ACC112 (cell line): ENCODE measurements around the gene CD84.
"Not testable (repeated sequence)": the region's sequence is repeated elsewhere in the genome, so short reads cannot be mapped to it uniquely, and the experiment has no call there.

Experiments used
- H2AFZ ChIP-seq: fragments of 200-600 bp; sonication (generic); one replicate; pipeline ENCODE4 v1.6.0; 2017; ENCODE audit warnings: antibody characterized with exemption, low read length; ENCODE audit not compliant: unreplicated experiment
- H3K27ac ChIP-seq: fragments of 200-600 bp; sonication (generic); 2 replicates; pipeline ENCODE4 v1.5.1; 2014; ENCODE audit warnings: low read depth, mild to moderate bottlenecking, antibody characterized with exemption, low read length, moderate library complexity
- H3K27me3 ChIP-seq: fragments of 200-600 bp; sonication (generic); 2 replicates; pipeline ENCODE4 v1.6.1; 2014; ENCODE audit warnings: mild to moderate bottlenecking, antibody characterized with exemption, low read length, moderate library complexity, mixed read lengths; ENCODE audit not compliant: insufficient read depth
- H3K36me3 ChIP-seq: fragments of 200-600 bp; sonication (generic); 2 replicates; pipeline ENCODE4 v1.6.1; 2016; ENCODE audit warnings: mild to moderate bottlenecking, antibody characterized with exemption, low read length, moderate library complexity, mixed read lengths; ENCODE audit not compliant: insufficient read depth
- H3K4me1 ChIP-seq: fragments of 200-600 bp; sonication (generic); one replicate; pipeline ENCODE4 v1.6.1; 2016; ENCODE audit warnings: low read length, mixed read lengths; ENCODE audit not compliant: insufficient read depth, unreplicated experiment, control insufficient read depth
- H3K4me3 ChIP-seq: fragments of 200-600 bp; sonication (generic); 2 replicates; pipeline ENCODE4 v1.5.1; 2014; ENCODE audit warnings: mild to moderate bottlenecking, low read depth, low read length
- H3K79me2 ChIP-seq: fragments of 200-600 bp; sonication (generic); one replicate; pipeline ENCODE4 v1.6.0; 2016; ENCODE audit warnings: low read length; ENCODE audit not compliant: control insufficient read depth, unreplicated experiment, insufficient read depth

Gene CD84

DNA sequence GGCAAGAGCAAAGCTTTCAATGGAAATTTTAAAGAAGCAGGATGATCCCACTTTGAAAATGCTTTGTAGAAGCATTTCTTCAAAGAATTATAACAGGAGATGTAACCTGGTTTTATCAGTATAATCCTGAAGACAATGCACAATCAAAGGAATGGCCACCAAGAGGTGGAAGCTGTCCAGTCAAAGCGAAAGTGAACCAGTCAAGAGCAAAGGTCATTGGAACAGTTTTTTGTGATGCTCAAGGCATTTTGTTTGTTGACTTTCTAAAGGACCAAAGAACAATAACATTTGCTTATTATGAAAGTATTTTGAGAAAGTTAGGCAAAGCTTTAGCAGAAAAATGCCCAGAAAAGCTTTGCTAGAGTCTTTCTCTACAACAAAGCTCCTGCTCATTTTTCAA, 5.5 kb upstream of the CD84 start:
- Histone ChIP-seq H2AFZ (no peak overlapping the region), H3K27ac (no peak overlapping the region)

DNA sequence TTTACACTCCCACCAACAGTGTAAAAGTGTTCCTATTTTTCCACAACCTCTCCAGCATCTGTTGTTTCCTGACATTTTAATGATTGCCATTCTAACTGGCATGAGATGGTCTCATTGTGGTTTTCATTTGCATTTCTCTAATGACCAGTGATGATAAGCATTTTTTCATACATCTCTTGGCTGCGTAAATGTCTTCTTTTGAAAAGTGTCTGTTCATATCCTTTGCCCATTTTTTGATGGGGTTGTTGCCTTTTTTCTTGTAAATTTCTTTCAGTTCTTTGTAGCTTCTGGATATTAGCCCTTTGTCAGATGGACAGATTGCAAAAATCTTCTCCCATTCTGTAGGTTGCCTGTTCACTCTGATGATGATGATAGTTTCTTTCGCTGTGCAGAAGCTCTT, 3.7 kb upstream of the CD84 start:
- H3K79me2 ChIP-seq, H2AFZ ChIP-seq, H3K27ac ChIP-seq, H3K4me3 ChIP-seq, H3K27me3 ChIP-seq, H3K36me3 ChIP-seq, H3K4me1 ChIP-seq: not testable (repeated sequence)

More for the DNA sequence above, 5.5 kb upstream of the CD84 start:
- no peaks in the 10 kb centered on the region; the same call in none of the 2 replicates for H3K27me3 ChIP-seq
- no peaks in the 10 kb centered on the region for H3K79me2 ChIP-seq
- H3K36me3 ChIP-seq: no peaks in the 10 kb centered on the region
- no peaks in the 10 kb centered on the region for H3K4me1 ChIP-seq
- no peak overlapping the region for H3K4me3 ChIP-seq

- Histone ChIP-seq H3K4me3 (no peak overlapping the region), H3K36me3 (no peaks in the 10 kb centered on the region), H3K4me1 (no peaks in the 10 kb centered on the region), H3K79me2 (no peaks in the 10 kb centered on the region), H3K27me3 (no peaks in the 10 kb centered on the region; the same call in 1 of the 2 replicates), H3K27ac (no peak overlapping the region), H2AFZ (no peak overlapping the region)
Observed at GRCh38 chr1:160581961-160582360, 2.7 kb upstream of the CD84 start.

DNA sequence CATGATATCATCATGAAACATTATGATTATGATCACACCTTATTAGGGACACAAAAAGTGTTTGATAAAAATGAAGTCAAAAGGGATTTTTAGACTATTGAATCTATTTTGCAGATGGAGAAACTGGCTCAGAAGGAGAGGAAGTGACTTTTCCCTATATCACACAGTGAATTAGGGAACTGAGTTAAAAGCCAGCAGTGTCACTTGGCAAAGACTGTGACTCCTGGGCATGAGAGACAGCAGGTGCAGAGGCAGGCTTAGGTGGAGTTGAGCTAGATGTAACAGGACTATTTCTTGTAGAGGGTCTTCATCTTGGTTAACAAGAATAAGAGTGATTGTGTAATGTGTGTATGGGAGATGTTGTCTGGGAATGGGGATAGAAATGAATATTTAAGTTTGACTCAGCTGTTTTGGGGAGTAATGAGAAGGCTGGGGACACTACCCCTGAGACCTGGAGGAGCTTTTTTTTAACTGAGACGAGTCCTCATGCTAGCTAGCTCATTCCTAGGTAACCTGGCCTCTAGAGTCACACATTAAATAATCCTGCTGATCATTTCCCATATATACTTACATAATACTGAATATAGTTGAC, 1.0 kb upstream of the CD84 start:
- Histone ChIP-seq H3K4me1 (no peaks in the 10 kb centered on the region), H2AFZ (no peak overlapping the region), H3K4me3 (no peak overlapping the region), H3K79me2 (no peaks in the 10 kb centered on the region), H3K36me3 (no peaks in the 10 kb centered on the region), H3K27ac (no peak overlapping the region), H3K27me3 (no peaks in the 10 kb centered on the region)

DNA sequence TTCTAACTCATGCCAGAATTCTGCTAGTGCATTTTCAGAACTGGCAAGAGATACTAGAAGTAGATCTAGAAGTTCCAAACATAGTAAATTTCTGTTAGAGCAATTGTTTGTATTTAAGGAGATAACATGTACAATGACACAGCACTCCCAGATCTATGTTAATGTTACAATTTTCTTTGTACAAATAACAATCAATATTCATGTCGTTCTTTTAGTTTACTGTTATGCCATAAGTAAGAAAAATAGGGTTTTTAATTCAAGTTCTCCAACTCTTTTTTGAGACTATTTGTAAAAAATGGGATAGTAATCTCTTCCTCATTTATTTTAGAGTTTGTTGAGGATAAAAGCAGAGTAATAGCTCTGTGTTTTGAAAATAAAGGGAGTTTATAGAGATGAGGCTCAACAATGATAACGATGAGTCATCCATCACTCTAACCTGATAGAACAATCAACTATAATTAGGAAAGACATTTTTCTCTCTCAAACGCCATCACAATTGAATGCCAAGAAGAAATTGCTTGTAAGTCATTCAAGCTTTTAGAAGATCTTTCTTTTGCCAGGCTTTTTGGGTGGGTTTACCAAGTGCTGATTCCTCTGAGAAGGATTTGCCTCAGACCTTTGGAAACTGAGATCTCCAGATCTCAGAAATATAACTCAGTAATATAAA, 638 bp downstream of the CD84 start:
- Histone ChIP-seq H3K27ac (no peak overlapping the region), H3K4me1 (no peaks in the 10 kb centered on the region), H3K4me3 (no peak overlapping the region), H2AFZ (no peak overlapping the region), H3K27me3 (no peaks in the 10 kb centered on the region), H3K36me3 (no peaks in the 10 kb centered on the region), H3K79me2 (no peaks in the 10 kb centered on the region)

DNA sequence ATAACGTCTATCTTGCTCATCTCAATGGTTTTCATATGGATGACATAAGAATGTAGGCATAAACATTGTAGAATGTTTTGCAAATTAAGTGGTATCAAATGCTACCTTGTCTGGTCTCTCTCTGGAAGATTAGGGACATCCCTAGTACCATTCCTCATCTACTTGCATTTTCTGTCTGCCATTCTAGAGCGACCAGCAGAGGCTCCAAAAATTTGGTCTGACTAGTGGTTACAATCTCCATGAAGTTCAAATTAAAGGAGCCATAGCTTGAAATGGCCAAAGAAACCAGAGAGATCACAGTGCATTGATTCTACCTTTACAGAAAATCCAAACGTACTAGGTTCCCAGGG, 1.1 kb downstream of the CD84 start:
- Histone ChIP-seq H2AFZ (no peak overlapping the region), H3K79me2 (no peaks in the 10 kb centered on the region), H3K27me3 (no peaks in the 10 kb centered on the region), H3K36me3 (no peaks in the 10 kb centered on the region), H3K27ac (no peak overlapping the region), H3K4me1 (no peaks in the 10 kb centered on the region), H3K4me3 (no peak overlapping the region)

DNA sequence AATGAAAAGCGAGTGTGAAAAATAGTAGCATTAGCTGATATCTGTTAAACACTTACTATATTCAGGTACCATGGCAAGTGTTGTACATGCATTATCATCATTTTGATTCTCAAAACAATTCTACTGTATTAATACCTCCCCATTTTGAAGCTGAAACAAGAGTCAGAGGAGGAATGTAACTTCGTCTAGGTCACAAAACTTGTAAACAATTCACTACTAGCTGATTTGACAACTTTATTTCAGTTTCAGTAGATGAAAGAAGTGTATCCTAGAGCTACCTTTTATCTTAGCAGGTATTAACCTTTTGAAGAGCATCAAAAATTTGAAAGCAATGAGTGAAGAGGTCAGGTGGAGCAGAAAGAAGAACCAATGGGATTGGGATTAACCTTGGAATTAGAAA, 1.6 kb downstream of the CD84 start:
- Histone ChIP-seq H2AFZ (no peak overlapping the region), H3K4me3 (no peak overlapping the region), H3K4me1 (no peaks in the 10 kb centered on the region), H3K27ac (no peak overlapping the region), H3K36me3 (no peaks in the 10 kb centered on the region), H3K27me3 (no peaks in the 10 kb centered on the region), H3K79me2 (no peaks in the 10 kb centered on the region)

GRCh38 chr1:160576884-160577283, 2.4 kb downstream of the CD84 start:
- H3K27me3 ChIP-seq: no peaks in the 10 kb centered on the region
- H3K27ac ChIP-seq: no peak overlapping the region
- H3K36me3 ChIP-seq: no peaks in the 10 kb centered on the region
- no peak overlapping the region for H3K4me3 ChIP-seq
- no peaks in the 10 kb centered on the region for H3K4me1 ChIP-seq
- H2AFZ ChIP-seq: no peak overlapping the region
- no peaks in the 10 kb centered on the region for H3K79me2 ChIP-seq

DNA sequence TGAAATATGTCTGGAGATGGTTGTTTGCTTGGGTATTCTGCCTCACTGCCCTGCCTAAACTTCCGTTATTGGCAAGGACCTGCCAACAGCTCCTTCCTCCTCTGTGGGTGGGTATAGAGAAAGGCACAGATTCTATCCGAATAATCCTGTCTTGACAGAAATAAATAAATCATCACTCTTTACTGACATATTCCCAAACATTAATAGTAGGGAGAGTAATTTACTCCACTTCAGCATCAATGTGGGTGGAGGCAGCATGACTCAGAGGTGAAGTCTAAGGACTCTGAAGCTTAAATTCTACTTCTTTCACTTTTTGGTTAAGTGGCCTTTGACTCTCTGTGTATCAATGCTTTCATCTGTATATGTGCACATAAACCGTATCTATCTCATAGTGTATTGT, 2.9 kb downstream of the CD84 start:
- H2AFZ ChIP-seq: no peak overlapping the region
- H3K27me3 ChIP-seq: no peaks in the 10 kb centered on the region
- H3K79me2 ChIP-seq: no peaks in the 10 kb centered on the region
- no peak overlapping the region for H3K4me3 ChIP-seq
- no peaks in the 10 kb centered on the region for H3K4me1 ChIP-seq
- no peak overlapping the region for H3K27ac ChIP-seq
- no peaks in the 10 kb centered on the region for H3K36me3 ChIP-seq

DNA sequence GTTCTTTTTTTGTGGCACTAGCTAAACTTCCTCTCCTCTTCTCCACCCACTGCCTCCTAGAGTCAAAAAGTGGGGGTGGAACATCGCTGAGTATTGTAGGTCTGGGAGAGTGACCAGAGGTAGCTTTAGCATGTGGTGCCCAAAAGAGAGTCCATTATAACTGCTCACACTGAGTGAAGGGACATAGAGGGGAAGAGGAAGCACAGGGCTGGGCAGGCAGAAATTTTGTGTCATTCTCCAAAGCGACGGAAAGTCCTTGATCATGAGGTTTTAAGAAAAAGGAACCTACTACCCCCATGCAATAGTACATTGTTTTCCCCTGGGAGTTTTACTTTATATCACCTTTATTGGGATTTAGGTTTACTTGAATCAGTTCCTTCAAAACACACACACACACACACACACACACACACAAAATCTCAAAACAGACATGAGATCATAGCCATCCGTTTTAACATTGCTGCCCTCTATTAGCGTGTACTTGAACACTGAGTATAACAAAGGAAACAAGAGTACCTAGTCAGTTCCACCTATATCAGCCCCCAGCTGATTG, 4.1 kb downstream of the CD84 start:
- Histone ChIP-seq H3K4me1 (no peaks in the 10 kb centered on the region), H3K79me2 (no peaks in the 10 kb centered on the region), H3K27me3 (no peaks in the 10 kb centered on the region), H2AFZ (no peak overlapping the region), H3K36me3 (no peaks in the 10 kb centered on the region), H3K27ac (no peak overlapping the region), H3K4me3 (no peak overlapping the region)

GRCh38 chr1:160570840-160571239, 8.5 kb downstream of the CD84 start:
- H3K27me3 ChIP-seq: peaks cover 4% of the 10 kb centered on the region; the same call in 1 of the 2 replicates
- no peaks in the 10 kb centered on the region for H3K4me1 ChIP-seq
- H3K27ac ChIP-seq: no peak overlapping the region
- H3K4me3 ChIP-seq: no peak overlapping the region
- H3K36me3 ChIP-seq: no peaks in the 10 kb centered on the region
- no peak overlapping the region for H2AFZ ChIP-seq
- no peaks in the 10 kb centered on the region for H3K79me2 ChIP-seq
